GM12878 (cell line): Measurements from ENCODE around the gene PLPP3. TPM values are rescaled to one million over a fixed set of nuclear protein-coding genes. Genes with fewer than 3 reads are reported as not detected.
A peak's percentile ranks its signal among the peaks of the same experiment; 100 is the strongest.

Source experiments
- ATAC-seq: fragments of 200-7000 bp; cut with Tn5 transposase; 3 replicates; pipeline ENCODE4 v1.9.1; 2020; ENCODE audit warnings: mild to moderate bottlenecking, moderate library complexity
- BruUV-seq: library from RNA; stranded (reverse); fragments of 400-500 nt; replicated peaks from 2 replicates; lab custom pipeline; 2021; lab: Mats Ljungman, UMichigan
- CTCF ChIA-PET: fragments of 300-600 bp; sonication (Branson Sonifier 250); formaldehyde crosslinking; extraction: SDS; loops from one replicate; lab custom pipeline; 2021; ENCODE audit warnings: inconsistent platforms; lab: Yijun Ruan, JAX
- POLR2A ChIA-PET: fragments of 350-600 bp; formaldehyde crosslinking; extraction: SDS; loops from one replicate; lab custom pipeline; 2021; ENCODE audit warnings: inconsistent platforms; lab: Charles Lee
- RAD21 ChIA-PET: fragments of 300-600 bp; sonication (Branson Sonifier 250); formaldehyde crosslinking; loops from one replicate; lab custom pipeline; 2023; ENCODE audit warnings: antibody characterized with exemption; ENCODE audit not compliant: unreplicated experiment; lab: Charles Lee
- SMC1A ChIA-PET: fragments of 300-600 bp; sonication (Branson Sonifier 250); formaldehyde crosslinking; loops from one replicate; lab custom pipeline; 2023; ENCODE audit not compliant: unreplicated experiment, uncharacterized antibody; lab: Charles Lee
- DNase-seq: peaks from one replicate; pipeline ENCODE4 v3.0.0-alpha.2; 2011; ENCODE audit warnings: low read depth, low spot score
- FAIRE-seq: peaks from 3 replicates; lab custom pipeline; 2011; peaks lifted over from hg19 to GRCh38; lab: Jason Lieb, UNC
- H2AFZ ChIP-seq: 2 replicates; pipeline ENCODE4 v1.6.0; 2011; ENCODE audit warnings: low read depth, low read length, control low read depth; ENCODE audit not compliant: control insufficient read depth
- H3K27ac ChIP-seq: 2 replicates; pipeline ENCODE4 v1.5.1; 2011; ENCODE audit warnings: control low read depth; ENCODE audit not compliant: control insufficient read depth, insufficient read depth
- H3K27me3 ChIP-seq, 2 experiments: replicated peaks in 1 of 2; 2 replicates each; pipeline versions ENCODE4 v1.6.0 to v1.6.1; 2011; ENCODE audit warnings: low read length in 1 of 2; ENCODE audit not compliant: control insufficient read depth in 2 of 2, insufficient read depth in 2 of 2
- H3K36me3 ChIP-seq, 2 experiments: 2 replicates each; pipeline ENCODE4 v1.5.1; 2011; ENCODE audit warnings: low read length in 1 of 2; ENCODE audit not compliant: control insufficient read depth in 2 of 2, insufficient read depth in 2 of 2
- H3K4me1 ChIP-seq: 2 replicates; pipeline ENCODE4 v1.6.1; 2011; ENCODE audit warnings: mild to moderate bottlenecking, low read length, moderate library complexity, mixed read lengths; ENCODE audit not compliant: control insufficient read depth, insufficient read depth
- H3K4me2 ChIP-seq: 2 replicates; pipeline ENCODE4 v1.6.0; 2011; ENCODE audit warnings: control low read depth; ENCODE audit not compliant: control insufficient read depth, insufficient read depth
- H3K4me3 ChIP-seq: fragments of 200-600 bp; sonication (generic); 2 replicates; pipeline ENCODE4 v1.5.1; 2016
- H3K79me2 ChIP-seq: 2 replicates; pipeline ENCODE4 v1.6.0; 2011; ENCODE audit warnings: low read length; ENCODE audit not compliant: control insufficient read depth, insufficient read depth
- H3K9ac ChIP-seq: 2 replicates; pipeline ENCODE4 v1.8.0; 2011; ENCODE audit warnings: low read length, control low read depth, mixed read lengths; ENCODE audit not compliant: control insufficient read depth, insufficient read depth
- H3K9me3 ChIP-seq: replicated peaks from 3 replicates; pipeline ENCODE4 v1.5.1; 2011; ENCODE audit warnings: mild to moderate bottlenecking, low read length; ENCODE audit not compliant: control insufficient read depth, insufficient read depth
- H4K20me1 ChIP-seq: 2 replicates; pipeline ENCODE4 v1.6.0; 2011; ENCODE audit not compliant: control insufficient read depth, insufficient read depth
- CREB1 ChIP-seq: IDR thresholded peaks from 2 replicates; pipeline ENCODE4 v1.6.1; 2012; ENCODE audit warnings: low read depth, mild to moderate bottlenecking, inconsistent platforms
- CREM ChIP-seq: IDR thresholded peaks from 2 replicates; pipeline ENCODE4 v1.6.1; 2014; ENCODE audit warnings: antibody characterized with exemption, low read depth
- EED ChIP-seq: sonication (generic); IDR thresholded peaks from 2 replicates; pipeline ENCODE4 v1.6.1; 2016; ENCODE audit warnings: antibody characterized with exemption, low read depth
- ETV6 ChIP-seq, 2 experiments: fragments of 450-650 bp in 1 of 2; IDR thresholded peaks in 1 of 2; conservative IDR thresholded peaks in 1 of 2; 2 replicates each; pipeline ENCODE4 v1.6.1; 2014; ENCODE audit warnings: antibody characterized with exemption in 1 of 2, borderline replicate concordance in 1 of 2, low read depth in 1 of 2, mild to moderate bottlenecking in 1 of 2, moderate library complexity in 1 of 2
- HDGF ChIP-seq: fragments of 450-650 bp; IDR thresholded peaks from 2 replicates; pipeline ENCODE4 v1.6.1; 2016; ENCODE audit warnings: antibody characterized with exemption
- MEF2B ChIP-seq: fragments of 450-650 bp; IDR thresholded peaks from 2 replicates; pipeline ENCODE4 v1.6.1; 2018; ENCODE audit warnings: mild to moderate bottlenecking, moderate library complexity; ENCODE audit not compliant: partially characterized antibody, poor library complexity, severe bottlenecking
- MTA2 ChIP-seq: fragments of 450-650 bp; IDR thresholded peaks from 2 replicates; pipeline ENCODE4 v1.6.1; 2016; ENCODE audit warnings: low read depth, mild to moderate bottlenecking, moderate library complexity
- POLR2AphosphoS2 ChIP-seq: IDR thresholded peaks from 2 replicates; pipeline ENCODE4 v1.6.1; 2011; ENCODE audit warnings: low read depth, mild to moderate bottlenecking, low read length, improper control_type of control experiment, moderate library complexity
- RFX5 ChIP-seq: IDR thresholded peaks from 2 replicates; pipeline ENCODE4 v1.6.1; 2011; ENCODE audit warnings: low read depth, low read length, improper control_type of control experiment
- ZNF217 ChIP-seq: fragments of 450-650 bp; IDR thresholded peaks from 2 replicates; pipeline ENCODE4 v1.6.1; 2017; ENCODE audit warnings: antibody characterized with exemption, mild to moderate bottlenecking
- WGBS: methylation state at CpG from one replicate; pipeline ENCODE4 v1.1.6; 2016; ENCODE audit warnings: low lambda C conversion rate; ENCODE audit not compliant: insufficient replicate concordance, insufficient coverage; ENCODE audit errors: missing lambda C conversion rate; 5-methylcytosine and 5-hydroxymethylcytosine counted together
- in situ Hi-C: fragments of 300-500 bp; cut with MboI; formaldehyde crosslinking; loops from 9 replicates; pipeline ENCODE4 v1.14.3; 2018; ENCODE audit warnings: mixed read lengths
- intact Hi-C: fragments of 100-400 bp; cut with micrococcal nuclease; formaldehyde crosslinking; loops from one replicate; pipeline ENCODE4 v1.14.2; 2022; ENCODE audit not compliant: unreplicated experiment
- polyA plus RNA-seq, 11 experiments: library from polyadenylated mRNA; depleted of rRNA in 4 of 11; unstranded in 6 of 11; stranded (reverse) in 5 of 11; fragments of >200 nt; fragmentation: Nextera tagmentation in 4 of 11; fragmentation: Illumina TruSeq in 1 of 11; extraction: Ambion mirVana in 4 of 11; extraction: Trizol in 1 of 11; gene quantifications; 1 replicate in 1 of 11; 2 replicates in 10 of 11; pipeline versions ENCODE4 v1.2.1 to v1.2.3, GENCODE V29; 2011 to 2016; ENCODE audit warnings: inconsistent platforms in 2 of 11, missing spikeins in 2 of 11, low read depth in 1 of 11
- total RNA-seq, 4 experiments: library from RNA; depleted of rRNA in 3 of 4; stranded (reverse); fragments of >200 nt in 3 of 4; fragmentation: Illumina TruSeq in 1 of 4; extraction: Trizol in 1 of 4; gene quantifications; 2 replicates each; pipeline versions ENCODE4 v1.2.1 to v1.2.3, GENCODE V29; 2013 to 2021
- TF ChIP-seq, protein P1 (sequence below): fragments of 450-650 bp; IDR thresholded peaks from 2 replicates; pipeline ENCODE4 v1.6.1; 2017; ENCODE audit warnings: borderline replicate concordance

The PLPP3 gene
- total and polyA plus RNA-seq, 10 of the 15 experiments (the other 5 are each of a cell fraction or from before 2014, with no cell fraction given) = 6.4 to 26.8 (median 9.5) TPM

DNA sequence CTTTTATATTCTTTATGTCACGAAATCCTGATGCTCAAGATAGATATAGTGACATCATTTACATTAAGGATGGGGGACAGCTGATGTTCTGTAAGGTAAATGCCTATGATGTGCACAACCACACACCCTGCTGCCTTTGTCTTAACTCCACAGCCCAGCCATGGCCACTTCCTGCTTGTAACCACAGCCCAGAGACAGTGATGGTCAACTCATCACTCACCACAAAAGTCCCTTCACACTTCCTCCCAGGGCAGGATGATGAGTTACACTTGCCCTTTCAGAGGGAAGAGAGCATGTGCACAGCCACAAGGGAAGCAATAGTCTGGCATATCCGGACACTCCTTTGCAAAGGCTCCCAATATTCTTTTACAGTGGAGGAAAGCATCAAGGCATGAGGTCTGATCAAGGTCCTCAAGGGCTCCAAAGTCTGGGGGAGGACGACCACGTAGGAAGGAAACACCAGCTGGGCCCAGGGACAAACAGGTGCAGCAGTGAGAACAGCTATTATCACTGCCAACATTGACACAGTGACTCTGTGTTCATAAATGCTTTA, 53.8 kb downstream of the PLPP3 start (continued):
- TF ChIP-seq MEF2B = peak; percentile 39

DNA sequence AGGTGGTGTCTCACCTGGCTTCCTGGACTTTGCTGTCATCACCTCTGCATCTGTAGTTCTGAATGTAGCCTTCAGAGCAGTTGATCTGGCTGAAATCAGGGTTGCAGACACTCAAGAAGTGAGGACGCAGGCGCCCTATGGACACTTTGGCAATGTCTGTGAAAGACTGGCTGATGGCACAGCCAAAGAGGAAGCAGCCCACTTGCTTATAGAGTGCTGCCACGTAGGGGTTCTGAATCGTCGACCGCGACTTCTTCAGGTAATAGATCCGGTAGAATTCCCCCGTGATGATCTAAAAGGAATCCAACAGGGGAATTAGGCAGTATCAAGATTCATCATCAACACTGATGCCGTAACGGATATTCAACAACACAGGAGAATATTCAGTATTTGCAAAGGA, 55.1 kb downstream of the PLPP3 start:
- Histone ChIP-seq H3K27me3 (no peaks in the 10 kb centered on the region), H3K9ac (no peak overlapping the region), H3K4me2 (no peak overlapping the region), H3K4me1 (peaks cover 48% of the 10 kb centered on the region), H3K4me3 (no peak overlapping the region), H3K9me3 (no peaks in the 10 kb centered on the region), H3K36me3 (no peaks in the 10 kb centered on the region), H4K20me1 (no peaks in the 10 kb centered on the region), H2AFZ (no peak overlapping the region), H3K27ac (no peak overlapping the region), H3K79me2 (no peaks in the 10 kb centered on the region)
- 63% methylated on average over 11 of the region's 11 CpGs for WGBS
- ATAC-seq = no peak
- intact Hi-C loops = loop anchor here (2.0 kb wide), 2 partner anchors 41 to 53 kb away; no protein-coding TSS in a partner anchor
- BruUV-seq = no TSS peak
- ChIA-PET RAD21 (interaction anchor here (0.8 to 12.1 kb wide), 11 partner anchors 9 to 391 kb away, joined by 3 to 174 read pairs (median 4); partner anchors contain the start of gene PLPP3), SMC1A (interaction anchor here (0.8 to 5.4 kb wide), 12 partner anchors 22 to 245 kb away, joined by 3 to 69 read pairs (median 6); partner anchors contain the start of gene PLPP3), POLR2A (interaction anchor here (0.6 to 2.4 kb wide), 4 partner anchors 27 to 61 kb away, joined by 3 to 9 read pairs (median 4); no protein-coding TSS in a partner anchor), CTCF (interaction anchor here (0.8 to 12.4 kb wide), 5 partner anchors 39 to 61 kb away, joined by 3 to 116 read pairs (median 4); partner anchors contain the start of gene PLPP3)
- in situ Hi-C loops = no loop called here
- FAIRE-seq = no peak
- no peak for TF ChIP-seq ZNF217
- TF ChIP-seq, protein P1, sequence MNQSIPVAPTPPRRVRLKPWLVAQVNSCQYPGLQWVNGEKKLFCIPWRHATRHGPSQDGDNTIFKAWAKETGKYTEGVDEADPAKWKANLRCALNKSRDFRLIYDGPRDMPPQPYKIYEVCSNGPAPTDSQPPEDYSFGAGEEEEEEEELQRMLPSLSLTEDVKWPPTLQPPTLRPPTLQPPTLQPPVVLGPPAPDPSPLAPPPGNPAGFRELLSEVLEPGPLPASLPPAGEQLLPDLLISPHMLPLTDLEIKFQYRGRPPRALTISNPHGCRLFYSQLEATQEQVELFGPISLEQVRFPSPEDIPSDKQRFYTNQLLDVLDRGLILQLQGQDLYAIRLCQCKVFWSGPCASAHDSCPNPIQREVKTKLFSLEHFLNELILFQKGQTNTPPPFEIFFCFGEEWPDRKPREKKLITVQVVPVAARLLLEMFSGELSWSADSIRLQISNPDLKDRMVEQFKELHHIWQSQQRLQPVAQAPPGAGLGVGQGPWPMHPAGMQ = no peak
- TF ChIP-seq POLR2AphosphoS2 = no peak
- no peak for TF ChIP-seq HDGF
- 0 out of 4 replicates have a peak, but pooled peaks of 1 of the 2 experiments have one; percentile 34 for TF ChIP-seq ETV6 (conservative IDR thresholded peaks at IDR 0.05 in 1 of 2, IDR thresholded peaks at IDR 0.05 in 1 of 2; ENCODE audit: borderline replicate concordance in 1 of 2, low read depth in 1 of 2)
- TF ChIP-seq CREM = 0 out of 2 replicates have a peak, but pooled peaks have one; percentile 44
- TF ChIP-seq EED = peak; percentile 41; the same call in 1 of the 2 replicates
- peak; percentile 14; the same call in 1 of the 2 replicates for TF ChIP-seq CREB1
- no peak for TF ChIP-seq MTA2
- no peak for TF ChIP-seq RFX5
- no peak for DNase-seq
